Measurements from ENCODE around the gene P4HA2.

DNA sequence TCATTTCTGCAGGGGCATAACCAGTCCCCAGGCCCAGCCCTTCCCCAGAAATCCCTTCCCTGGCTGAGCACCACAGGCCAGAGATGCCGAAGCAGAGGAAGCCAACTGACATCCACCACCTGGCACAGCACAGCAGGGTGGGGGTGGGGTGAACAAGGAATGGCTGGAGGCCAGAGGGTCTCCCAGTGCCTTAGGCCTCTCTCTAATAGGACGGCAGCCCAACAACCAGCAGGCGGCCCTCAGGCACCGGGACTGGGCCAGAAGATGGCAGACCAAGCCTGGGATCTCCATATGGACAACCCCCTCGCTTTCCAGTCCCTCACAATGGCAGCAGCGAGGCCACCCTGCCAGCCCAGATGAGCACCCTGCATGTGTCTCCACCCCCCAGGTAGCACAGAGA is 43.1 kb upstream of the P4HA2 start:
- TF ChIP-seq, protein P1, sequence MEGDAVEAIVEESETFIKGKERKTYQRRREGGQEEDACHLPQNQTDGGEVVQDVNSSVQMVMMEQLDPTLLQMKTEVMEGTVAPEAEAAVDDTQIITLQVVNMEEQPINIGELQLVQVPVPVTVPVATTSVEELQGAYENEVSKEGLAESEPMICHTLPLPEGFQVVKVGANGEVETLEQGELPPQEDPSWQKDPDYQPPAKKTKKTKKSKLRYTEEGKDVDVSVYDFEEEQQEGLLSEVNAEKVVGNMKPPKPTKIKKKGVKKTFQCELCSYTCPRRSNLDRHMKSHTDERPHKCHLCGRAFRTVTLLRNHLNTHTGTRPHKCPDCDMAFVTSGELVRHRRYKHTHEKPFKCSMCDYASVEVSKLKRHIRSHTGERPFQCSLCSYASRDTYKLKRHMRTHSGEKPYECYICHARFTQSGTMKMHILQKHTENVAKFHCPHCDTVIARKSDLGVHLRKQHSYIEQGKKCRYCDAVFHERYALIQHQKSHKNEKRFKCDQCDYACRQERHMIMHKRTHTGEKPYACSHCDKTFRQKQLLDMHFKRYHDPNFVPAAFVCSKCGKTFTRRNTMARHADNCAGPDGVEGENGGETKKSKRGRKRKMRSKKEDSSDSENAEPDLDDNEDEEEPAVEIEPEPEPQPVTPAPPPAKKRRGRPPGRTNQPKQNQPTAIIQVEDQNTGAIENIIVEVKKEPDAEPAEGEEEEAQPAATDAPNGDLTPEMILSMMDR (IDR thresholded peaks at IDR 0.05; ENCODE audit: insufficient read depth, low read length, poor library complexity, severe bottlenecking), result no peak
- TF ChIP-seq EZH2phosphoT487 (conservative IDR thresholded peaks at IDR 0.05; ENCODE audit: low read length), result no peak
